ENCODE measurements around the gene LMF1. TPM values are rescaled to one million over a fixed set of nuclear protein-coding genes. Genes with fewer than 3 reads are reported as not detected.

The LMF1 gene
- total RNA-seq, 2 donors from 2014 or later: 86.1 to 87.5 TPM

GRCh38 chr16:937723-938122 is 33.1 kb downstream of the LMF1 start:
- Histone ChIP-seq H3K9me3 (no peaks in the 10 kb centered on the region), H3K27ac (no peak overlapping the region), H3K4me3 (no peak overlapping the region), H3K27me3 (replicated peaks; ENCODE audit: insufficient read depth) (no peaks in the 10 kb centered on the region), H3K4me1 (replicated peaks) (no peaks in the 10 kb centered on the region), H3K36me3 (no peaks in the 10 kb centered on the region)
- WGBS: 90% methylated on average over 6 of the region's 6 CpGs
- TF ChIP-seq, protein P1, sequence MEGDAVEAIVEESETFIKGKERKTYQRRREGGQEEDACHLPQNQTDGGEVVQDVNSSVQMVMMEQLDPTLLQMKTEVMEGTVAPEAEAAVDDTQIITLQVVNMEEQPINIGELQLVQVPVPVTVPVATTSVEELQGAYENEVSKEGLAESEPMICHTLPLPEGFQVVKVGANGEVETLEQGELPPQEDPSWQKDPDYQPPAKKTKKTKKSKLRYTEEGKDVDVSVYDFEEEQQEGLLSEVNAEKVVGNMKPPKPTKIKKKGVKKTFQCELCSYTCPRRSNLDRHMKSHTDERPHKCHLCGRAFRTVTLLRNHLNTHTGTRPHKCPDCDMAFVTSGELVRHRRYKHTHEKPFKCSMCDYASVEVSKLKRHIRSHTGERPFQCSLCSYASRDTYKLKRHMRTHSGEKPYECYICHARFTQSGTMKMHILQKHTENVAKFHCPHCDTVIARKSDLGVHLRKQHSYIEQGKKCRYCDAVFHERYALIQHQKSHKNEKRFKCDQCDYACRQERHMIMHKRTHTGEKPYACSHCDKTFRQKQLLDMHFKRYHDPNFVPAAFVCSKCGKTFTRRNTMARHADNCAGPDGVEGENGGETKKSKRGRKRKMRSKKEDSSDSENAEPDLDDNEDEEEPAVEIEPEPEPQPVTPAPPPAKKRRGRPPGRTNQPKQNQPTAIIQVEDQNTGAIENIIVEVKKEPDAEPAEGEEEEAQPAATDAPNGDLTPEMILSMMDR (IDR thresholded peaks at IDR 0.05): no peak
- TF ChIP-seq POLR2AphosphoS5 (IDR thresholded peaks at IDR 0.05) (no peak), POLR2A (IDR thresholded peaks at IDR 0.05) (no peak)
- no peak for DNase-seq (ENCODE audit: low spot score)
- intact Hi-C loops (cut with DNase I): no loop called here

DNA sequence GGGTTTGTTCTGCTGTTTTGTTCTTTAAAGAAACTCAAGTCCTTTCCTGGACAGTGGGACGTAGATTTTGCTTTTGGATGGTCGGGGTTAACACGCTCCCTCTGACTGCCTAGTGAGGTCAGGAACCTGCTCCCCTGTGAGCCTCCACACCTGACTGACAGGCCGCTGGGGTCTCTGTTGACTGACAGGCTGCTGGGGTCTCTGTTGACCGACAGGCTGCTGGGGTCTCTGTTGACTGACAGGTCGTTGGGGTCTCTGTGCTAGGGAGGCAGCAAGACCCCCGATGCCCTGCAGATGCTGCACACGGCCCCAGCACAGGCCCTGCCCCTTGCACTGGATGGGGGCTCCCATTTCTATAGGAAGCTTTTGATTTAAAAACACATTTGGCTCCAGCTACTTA is 33.5 kb downstream of the LMF1 start:
- Histone ChIP-seq H3K9me3 (no peaks in the 10 kb centered on the region), H3K4me3 (no peak overlapping the region), H3K27me3 (replicated peaks; ENCODE audit: insufficient read depth) (no peaks in the 10 kb centered on the region), H3K36me3 (no peaks in the 10 kb centered on the region), H3K27ac (no peak overlapping the region), H3K4me1 (replicated peaks) (no peaks in the 10 kb centered on the region)
- DNase-seq (ENCODE audit: low spot score): no peak
- 88% methylated on average over 8 of the region's 8 CpGs for WGBS
- intact Hi-C loops (cut with DNase I): no loop called here
- no peak for TF ChIP-seq POLR2AphosphoS5 (IDR thresholded peaks at IDR 0.05)
- TF ChIP-seq, protein P1 (IDR thresholded peaks at IDR 0.05): no peak
- no peak for TF ChIP-seq POLR2A (IDR thresholded peaks at IDR 0.05)

DNA sequence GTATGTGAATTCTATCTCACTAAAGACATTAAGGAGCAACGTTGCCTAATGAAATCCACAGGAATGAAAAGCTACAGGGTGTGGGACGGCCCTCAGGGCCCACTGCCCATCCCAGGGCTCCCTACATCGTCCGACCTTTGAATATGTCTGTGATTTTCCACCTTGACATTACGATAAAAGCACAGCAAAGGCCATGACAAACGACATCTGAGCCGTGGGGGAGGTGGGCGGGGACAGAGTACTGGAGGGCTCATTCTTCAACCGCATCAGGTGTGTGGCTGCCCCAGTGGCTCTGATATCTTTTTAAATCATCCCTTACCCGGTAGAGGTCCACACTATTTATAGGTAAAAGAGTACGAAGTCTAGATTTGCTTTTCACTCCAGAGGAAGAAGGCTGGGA is 35.1 kb downstream of the LMF1 start:
- WGBS: 69% methylated on average over 11 of the region's 11 CpGs
- Histone ChIP-seq H3K9me3 (no peaks in the 10 kb centered on the region), H3K36me3 (no peaks in the 10 kb centered on the region), H3K4me3 (no peak overlapping the region), H3K4me1 (replicated peaks) (no peaks in the 10 kb centered on the region), H3K27ac (no peak overlapping the region), H3K27me3 (replicated peaks; ENCODE audit: insufficient read depth) (no peaks in the 10 kb centered on the region)
- no peak for DNase-seq (ENCODE audit: low spot score)
- intact Hi-C loops (cut with DNase I): no loop called here
- TF ChIP-seq, protein P1 (IDR thresholded peaks at IDR 0.05): no peak
- TF ChIP-seq POLR2A (IDR thresholded peaks at IDR 0.05) (no peak), POLR2AphosphoS5 (IDR thresholded peaks at IDR 0.05) (no peak)

- no peaks in the 10 kb centered on the region for H3K9me3 ChIP-seq
- no peak for TF ChIP-seq POLR2A (IDR thresholded peaks at IDR 0.05)
- TF ChIP-seq, protein P1 (IDR thresholded peaks at IDR 0.05): no peak
- H3K36me3 ChIP-seq: no peaks in the 10 kb centered on the region
- no peak for DNase-seq (ENCODE audit: low spot score)
- 94% methylated on average over 10 of the region's 10 CpGs for WGBS
- H3K27ac ChIP-seq: no peak overlapping the region
- no peaks in the 10 kb centered on the region for H3K4me1 ChIP-seq (replicated peaks)
- no peaks in the 10 kb centered on the region for H3K27me3 ChIP-seq (replicated peaks; ENCODE audit: insufficient read depth)
- no peak overlapping the region for H3K4me3 ChIP-seq
- intact Hi-C loops (cut with DNase I): no loop called here
These were observed 36.6 kb downstream of the LMF1 start for GRCh38 chr16:934178-934577.

DNA sequence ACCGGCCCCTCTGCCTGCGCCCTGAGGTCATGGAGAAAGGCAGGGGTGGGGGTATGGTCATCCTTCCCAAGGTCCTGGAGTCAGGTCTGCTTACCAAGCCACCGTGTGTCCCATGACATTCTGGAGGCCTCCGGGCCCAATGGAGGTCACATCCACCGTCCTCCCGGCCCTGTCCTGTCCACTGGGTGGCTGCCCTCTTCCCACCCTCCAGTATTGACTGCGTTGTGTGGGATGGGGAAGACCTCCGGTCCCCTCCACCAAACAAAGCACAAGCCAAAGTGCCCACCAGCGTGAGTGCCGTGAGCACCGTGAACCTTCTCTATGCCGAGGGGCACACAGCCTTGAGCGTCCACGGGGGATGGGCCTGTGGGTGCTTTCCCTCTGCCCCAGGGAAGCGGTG is 37.2 kb downstream of the LMF1 start:
- no peaks in the 10 kb centered on the region for H3K36me3 ChIP-seq
- H3K9me3 ChIP-seq: no peaks in the 10 kb centered on the region
- TF ChIP-seq POLR2A (IDR thresholded peaks at IDR 0.05) (no peak), POLR2AphosphoS5 (IDR thresholded peaks at IDR 0.05) (no peak)
- TF ChIP-seq, protein P1 (IDR thresholded peaks at IDR 0.05): no peak
- H3K27me3 ChIP-seq (replicated peaks; ENCODE audit: insufficient read depth): no peaks in the 10 kb centered on the region
- no peak for DNase-seq (ENCODE audit: low spot score)
- 92% methylated on average over 15 of the region's 15 CpGs for WGBS
- H3K27ac ChIP-seq: no peak overlapping the region
- intact Hi-C loops (cut with DNase I): no loop called here
- no peak overlapping the region for H3K4me3 ChIP-seq
- no peaks in the 10 kb centered on the region for H3K4me1 ChIP-seq (replicated peaks)

Data from prostate gland (tissue), 2 donors.